Mucosa of descending colon (tissue), 3 donors: ENCODE measurements around the gene FOXC1. TPM values are rescaled to one million over a fixed set of nuclear protein-coding genes. Genes with fewer than 3 reads are reported as not detected.

Experiments used
- ATAC-seq: fragments of 200-7000 bp; cut with Tn5 transposase; one replicate; pipeline ENCODE4 v1.9.1; 2020; ENCODE audit warnings: mild to moderate bottlenecking, moderate library complexity
- DNase-seq, 3 donors: peaks; one replicate each; pipeline ENCODE4 v3.0.0-alpha.2; 2020
- H3K36me3 ChIP-seq: fragments of 200-600 bp; one replicate; pipeline ENCODE4 v1.8.0; 2021; ENCODE audit warnings: low read depth, mild to moderate bottlenecking
- H3K4me1 ChIP-seq: fragments of 200-600 bp; one replicate; pipeline ENCODE4 v1.8.0; 2021; ENCODE audit warnings: low read depth, mild to moderate bottlenecking
- H3K4me3 ChIP-seq: fragments of 200-600 bp; one replicate; pipeline ENCODE4 v1.8.0; 2021; ENCODE audit warnings: mild to moderate bottlenecking
- H3K9me3 ChIP-seq: fragments of 200-600 bp; one replicate; pipeline ENCODE4 v1.8.0; 2021; ENCODE audit warnings: mild to moderate bottlenecking
- intact Hi-C, 2 donors: fragments of 100-400 bp; cut with DNase I in 1 of 2; cut with micrococcal nuclease in 1 of 2; formaldehyde crosslinking; loops; one replicate each; pipeline versions ENCODE4 v1.11.0 to v1.11.1; 2022; cut with DNase I, micrococcal nuclease
- total RNA-seq, 3 donors: library from RNA; stranded (reverse); fragmentation: NEBNext Ultra II Directional in 2 of 3; extraction: Animal tissue kit (Norgen Biotek cat#: 25700) in 2 of 3; gene quantifications; one replicate each; pipeline versions ENCODE4 v1.2.1 to v1.2.4, GENCODE V29; 2021 to 2023
- TF ChIP-seq, protein P1 (sequence below): fragments of 200-600 bp; IDR thresholded peaks from one replicate; pipeline ENCODE4 v1.8.0; 2022; ENCODE audit warnings: antibody characterized with exemption, mild to moderate bottlenecking
- donor health status: DM: no; HTN: no; CAD: no; lungs with moderate emphysema.
- donor health status: DM: no; HTN: no; CAD: no.
- donor health status: DM: no; HTN: yes; CAD: no.

FOXC1 gene
- total RNA-seq, 3 donors from 2014 or later = 1.1 to 1.7 (median 1.6) TPM

DNA sequence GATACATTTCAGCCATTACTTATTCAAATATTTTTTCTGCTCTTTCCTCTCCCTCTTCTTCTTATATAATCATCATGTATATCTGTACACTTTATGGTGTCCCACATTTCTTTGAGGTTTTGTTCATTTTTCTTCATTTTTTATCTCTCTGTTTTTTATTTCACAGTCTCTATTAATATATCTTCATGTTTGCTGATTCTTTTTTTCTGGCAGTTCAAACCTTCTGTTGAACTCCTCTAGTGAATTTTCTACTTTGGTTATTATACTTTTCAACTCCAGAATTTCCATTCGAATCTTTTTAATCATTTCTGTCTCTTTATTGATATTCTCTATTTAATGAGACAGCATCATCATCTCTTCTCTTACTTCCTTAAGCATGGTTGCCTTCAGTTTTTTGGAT, 38.9 kb upstream of the FOXC1 start:
- TF ChIP-seq, protein P1, sequence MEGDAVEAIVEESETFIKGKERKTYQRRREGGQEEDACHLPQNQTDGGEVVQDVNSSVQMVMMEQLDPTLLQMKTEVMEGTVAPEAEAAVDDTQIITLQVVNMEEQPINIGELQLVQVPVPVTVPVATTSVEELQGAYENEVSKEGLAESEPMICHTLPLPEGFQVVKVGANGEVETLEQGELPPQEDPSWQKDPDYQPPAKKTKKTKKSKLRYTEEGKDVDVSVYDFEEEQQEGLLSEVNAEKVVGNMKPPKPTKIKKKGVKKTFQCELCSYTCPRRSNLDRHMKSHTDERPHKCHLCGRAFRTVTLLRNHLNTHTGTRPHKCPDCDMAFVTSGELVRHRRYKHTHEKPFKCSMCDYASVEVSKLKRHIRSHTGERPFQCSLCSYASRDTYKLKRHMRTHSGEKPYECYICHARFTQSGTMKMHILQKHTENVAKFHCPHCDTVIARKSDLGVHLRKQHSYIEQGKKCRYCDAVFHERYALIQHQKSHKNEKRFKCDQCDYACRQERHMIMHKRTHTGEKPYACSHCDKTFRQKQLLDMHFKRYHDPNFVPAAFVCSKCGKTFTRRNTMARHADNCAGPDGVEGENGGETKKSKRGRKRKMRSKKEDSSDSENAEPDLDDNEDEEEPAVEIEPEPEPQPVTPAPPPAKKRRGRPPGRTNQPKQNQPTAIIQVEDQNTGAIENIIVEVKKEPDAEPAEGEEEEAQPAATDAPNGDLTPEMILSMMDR = no peak
- H3K4me1 ChIP-seq = no peaks in the 10 kb centered on the region
- H3K9me3 ChIP-seq = peaks cover 11% of the 10 kb centered on the region
- H3K4me3 ChIP-seq = no peak overlapping the region
- intact Hi-C loops = no loop called here
- H3K36me3 ChIP-seq = no peaks in the 10 kb centered on the region
- DNase-seq (no peak), ATAC-seq (no peak)

DNA sequence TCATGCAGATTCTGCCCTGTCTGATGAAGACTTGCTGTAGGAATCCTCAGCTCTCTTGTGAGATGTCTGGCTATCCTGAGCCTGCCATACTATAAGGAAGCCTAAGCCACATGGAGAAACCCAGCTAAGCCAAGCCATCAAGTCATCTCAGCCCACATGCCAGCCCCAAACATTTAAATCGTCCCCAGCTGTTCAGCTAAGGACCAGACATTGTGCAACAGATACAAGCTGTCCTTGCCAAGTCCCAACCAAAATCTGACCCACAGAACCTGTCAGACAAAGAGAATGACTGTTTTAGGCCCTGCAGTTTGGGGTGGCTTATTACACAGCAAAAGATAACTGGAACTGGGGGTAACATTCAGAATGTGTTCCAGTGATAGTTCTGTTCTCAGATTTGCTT, 36.8 kb upstream of the FOXC1 start:
- ATAC-seq = no peak
- peaks cover 11% of the 10 kb centered on the region for H3K9me3 ChIP-seq
- no peaks in the 10 kb centered on the region for H3K36me3 ChIP-seq
- H3K4me1 ChIP-seq = no peaks in the 10 kb centered on the region
- no peak for DNase-seq
- intact Hi-C loops = no loop called here
- no peak overlapping the region for H3K4me3 ChIP-seq
- TF ChIP-seq, protein P1 = no peak

DNA sequence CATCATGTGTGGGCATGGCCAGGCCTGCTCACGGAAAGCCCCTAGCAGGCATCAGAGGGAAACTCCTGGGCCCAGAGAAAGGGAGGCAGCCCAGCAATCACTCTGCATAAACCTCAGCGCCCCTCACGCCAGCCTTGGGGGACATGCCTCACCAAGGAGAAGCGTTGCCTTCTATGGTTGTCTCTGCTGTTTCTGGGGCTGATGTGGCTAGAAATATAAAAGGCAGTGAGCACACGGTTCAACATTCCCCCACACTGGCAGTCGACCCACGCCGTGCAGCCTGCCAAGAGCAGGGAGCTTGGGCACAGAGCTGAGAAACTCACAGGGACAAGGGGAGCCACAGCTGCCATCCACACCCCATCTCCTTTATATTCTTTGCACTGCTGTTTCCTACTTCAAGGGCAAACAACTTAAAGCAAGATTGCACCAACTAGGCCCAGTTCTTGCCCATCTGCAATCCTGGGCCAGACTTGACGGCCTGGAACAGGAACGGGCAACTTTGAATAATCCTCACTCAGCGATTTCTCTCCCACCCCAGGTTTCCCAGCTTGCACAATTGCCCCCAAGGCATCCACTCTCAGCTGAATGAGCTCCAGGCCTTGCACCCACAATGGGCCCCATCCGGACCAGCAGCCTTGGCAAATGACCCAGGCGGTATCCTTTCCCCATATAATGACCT, 35.5 kb upstream of the FOXC1 start:
- H3K36me3 ChIP-seq = no peaks in the 10 kb centered on the region
- ATAC-seq (no peak), DNase-seq (no peak)
- H3K4me1 ChIP-seq = no peaks in the 10 kb centered on the region
- H3K9me3 ChIP-seq = peaks cover 11% of the 10 kb centered on the region
- H3K4me3 ChIP-seq = no peak overlapping the region
- intact Hi-C loops = no loop called here
- TF ChIP-seq, protein P1 = no peak

DNA sequence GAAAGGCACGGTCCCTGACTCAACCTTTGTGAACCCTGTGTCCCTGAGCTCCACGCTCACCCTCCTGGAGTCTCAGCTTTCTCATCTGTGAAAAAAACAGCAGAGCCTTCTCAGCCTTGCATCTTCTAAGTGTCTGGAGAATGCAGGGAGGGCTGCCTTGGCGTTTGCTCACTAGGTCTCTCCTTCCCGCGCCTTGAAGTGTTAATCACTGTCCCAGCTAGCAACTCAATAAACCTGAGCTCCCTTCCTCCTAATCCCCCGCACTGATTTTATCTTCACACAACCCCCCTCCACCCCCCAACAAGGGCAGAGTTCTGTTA, 34.9 kb upstream of the FOXC1 start:
- intact Hi-C loops = no loop called here

DNA sequence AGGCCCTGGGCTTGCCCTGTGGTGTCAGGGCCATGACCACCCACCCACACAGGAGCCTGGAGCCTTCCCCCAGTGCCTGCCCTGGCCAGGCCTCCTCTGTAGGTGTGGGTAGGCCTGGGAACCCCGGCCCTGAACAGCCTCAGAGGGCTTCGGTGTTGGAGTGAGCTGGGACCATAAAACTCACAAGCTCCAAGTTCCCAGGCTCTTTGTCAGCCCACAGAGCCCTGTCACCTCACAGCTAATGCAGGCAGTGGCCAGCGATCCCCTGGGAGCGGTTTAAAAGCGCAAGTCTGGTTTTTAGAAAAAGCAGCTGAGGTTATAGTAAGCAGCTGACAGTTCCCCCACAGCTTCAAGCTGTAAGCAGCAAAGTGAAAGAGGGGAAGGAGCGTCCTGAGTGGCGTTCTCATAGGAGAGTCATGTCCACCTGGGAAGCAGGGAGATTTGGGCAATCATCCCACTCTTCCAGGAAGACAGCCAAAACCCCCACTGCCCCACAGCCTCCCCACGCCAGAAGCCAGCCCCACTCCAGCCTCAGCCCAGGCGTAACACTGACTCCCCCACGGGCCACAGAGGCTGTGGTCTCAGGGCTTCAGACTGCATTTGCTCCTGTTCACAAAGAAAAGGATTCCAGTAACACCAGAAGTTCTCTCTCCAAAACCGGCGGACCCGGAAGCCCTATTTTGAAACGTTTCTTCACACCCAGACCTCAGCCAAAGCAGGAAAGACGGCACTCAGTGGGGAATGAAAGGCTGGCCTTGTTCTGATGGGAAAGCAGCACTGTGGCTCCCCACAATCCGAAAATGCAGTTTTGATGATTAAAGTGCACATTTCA, 34.3 kb upstream of the FOXC1 start:
- TF ChIP-seq, protein P1 = no peak
- DNase-seq = no peak
- intact Hi-C loops = no loop called here
- peaks cover 4% of the 10 kb centered on the region for H3K9me3 ChIP-seq
- no peaks in the 10 kb centered on the region for H3K4me1 ChIP-seq
- H3K36me3 ChIP-seq = no peaks in the 10 kb centered on the region
- no peak for ATAC-seq
- H3K4me3 ChIP-seq = no peak overlapping the region

More for the DNA sequence above, 34.9 kb upstream of the FOXC1 start:
- ATAC-seq (no peak), DNase-seq (no peak)
- H3K36me3 ChIP-seq = no peaks in the 10 kb centered on the region
- H3K4me3 ChIP-seq = no peak overlapping the region
- peaks cover 6% of the 10 kb centered on the region for H3K9me3 ChIP-seq
- TF ChIP-seq, protein P1 = no peak
- H3K4me1 ChIP-seq = no peaks in the 10 kb centered on the region
